Measurements from ENCODE around the gene UGGT1. TPM values are rescaled to one million over a fixed set of nuclear protein-coding genes. Genes with fewer than 3 reads are reported as not detected.

Gene UGGT1
- total and polyA plus RNA-seq, 2 donors from 2014 or later, result 7.0 to 52.3 TPM

- no peak for DNase-seq
- intact Hi-C loops (cut with DNase I), result no loop called here
- no peak for TF ChIP-seq CTCF (IDR thresholded peaks at IDR 0.05; ENCODE audit: borderline replicate concordance, extremely low read depth, insufficient read depth)
- H3K27ac ChIP-seq (ENCODE audit: low read depth in 2 of 2, low read length in 2 of 2), result peak overlapping the region; percentile 45
- peaks cover 0 to 4% (median 2%) of the 10 kb centered on the region in 3 donors for H3K4me1 ChIP-seq (ENCODE audit: control insufficient read depth in 2 of 3, insufficient read depth in 2 of 3, low read depth in 1 of 3, low read length in 3 of 3)
- H3K36me3 ChIP-seq (ENCODE audit: control insufficient read depth in 2 of 3, insufficient read depth in 3 of 3, low read length in 3 of 3), result no peaks in the 10 kb centered on the region
- peak overlapping the region; percentile 57 to 85 (median 69) for H3K9ac ChIP-seq (ENCODE audit: low read length in 3 of 3)
- H3K4me3 ChIP-seq (ENCODE audit: low read length in 3 of 3), result peak overlapping the region; percentile 88 to 98 (median 93)
- no peak for FAIRE-seq
- H3K9me3 ChIP-seq (ENCODE audit: control insufficient read depth in 2 of 3, insufficient read depth in 1 of 3, low read length in 3 of 3), result no peaks in the 10 kb centered on the region
- H3K27me3 ChIP-seq (ENCODE audit: control insufficient read depth, insufficient read depth, low read length), result no peaks in the 10 kb centered on the region
Observed at GRCh38 chr2:128090575-128090944, 440 bp upstream of the UGGT1 start.

GRCh38 chr2:128091726-128092080, 703 bp downstream of the UGGT1 start:
- intact Hi-C loops (cut with DNase I), result no loop called here
- Histone ChIP-seq H3K27me3 (ENCODE audit: control insufficient read depth, insufficient read depth, low read length) (no peaks in the 10 kb centered on the region), H3K4me3 (ENCODE audit: low read length in 3 of 3) (peak overlapping the region; percentile 88 to 98 (median 93)), H3K9me3 (ENCODE audit: control insufficient read depth in 2 of 3, insufficient read depth in 1 of 3, low read length in 3 of 3) (no peaks in the 10 kb centered on the region), H3K9ac (ENCODE audit: low read length in 3 of 3) (peak overlapping the region; percentile 69 to 90 (median 85)), H3K4me1 (ENCODE audit: control insufficient read depth in 2 of 3, insufficient read depth in 2 of 3, low read depth in 1 of 3, low read length in 3 of 3) (peaks cover 0 to 4% (median 2%) of the 10 kb centered on the region in 3 donors), H3K36me3 (ENCODE audit: control insufficient read depth in 2 of 3, insufficient read depth in 3 of 3, low read length in 3 of 3) (no peaks in the 10 kb centered on the region), H3K27ac (ENCODE audit: low read depth in 2 of 2, low read length in 2 of 2) (no peak overlapping the region)
- DNase-seq, result peak in 3 of 5 donors; percentile 9 to 30 (median 16)
- TF ChIP-seq CTCF (IDR thresholded peaks at IDR 0.05; ENCODE audit: borderline replicate concordance, extremely low read depth, insufficient read depth), result no peak
- no peak for FAIRE-seq

GRCh38 chr2:128092656-128093055, 1.7 kb downstream of the UGGT1 start:
- no peaks in the 10 kb centered on the region for H3K36me3 ChIP-seq (ENCODE audit: control insufficient read depth in 2 of 3, insufficient read depth in 3 of 3, low read length in 3 of 3)
- H3K27ac ChIP-seq (ENCODE audit: low read depth in 2 of 2, low read length in 2 of 2), result no peak overlapping the region
- DNase-seq (no peak), FAIRE-seq (no peak)
- H3K9ac ChIP-seq (ENCODE audit: low read length in 3 of 3), result no peak overlapping the region
- intact Hi-C loops (cut with DNase I), result no loop called here
- no peaks in the 10 kb centered on the region for H3K9me3 ChIP-seq (ENCODE audit: control insufficient read depth in 2 of 3, insufficient read depth in 1 of 3, low read length in 3 of 3)
- no peak overlapping the region for H3K4me3 ChIP-seq (ENCODE audit: low read length in 3 of 3)
- H3K4me1 ChIP-seq (ENCODE audit: control insufficient read depth in 2 of 3, insufficient read depth in 2 of 3, low read depth in 1 of 3, low read length in 3 of 3), result peaks cover 0 to 4% (median 2%) of the 10 kb centered on the region in 3 donors
- TF ChIP-seq CTCF (IDR thresholded peaks at IDR 0.05; ENCODE audit: borderline replicate concordance, extremely low read depth, insufficient read depth), result no peak
- H3K27me3 ChIP-seq (ENCODE audit: control insufficient read depth, insufficient read depth, low read length), result no peaks in the 10 kb centered on the region

GRCh38 chr2:128093762-128094161, 2.8 kb downstream of the UGGT1 start:
- Histone ChIP-seq H3K4me3 (ENCODE audit: low read length in 3 of 3) (no peak overlapping the region), H3K9ac (ENCODE audit: low read length in 3 of 3) (no peak overlapping the region), H3K4me1 (ENCODE audit: control insufficient read depth in 2 of 3, insufficient read depth in 2 of 3, low read depth in 1 of 3, low read length in 3 of 3) (peaks cover 0 to 4% (median 2%) of the 10 kb centered on the region in 3 donors), H3K27ac (ENCODE audit: low read depth in 2 of 2, low read length in 2 of 2) (no peak overlapping the region), H3K36me3 (ENCODE audit: control insufficient read depth in 2 of 3, insufficient read depth in 3 of 3, low read length in 3 of 3) (no peaks in the 10 kb centered on the region), H3K9me3 (ENCODE audit: control insufficient read depth in 2 of 3, insufficient read depth in 1 of 3, low read length in 3 of 3) (no peaks in the 10 kb centered on the region), H3K27me3 (ENCODE audit: control insufficient read depth, insufficient read depth, low read length) (no peaks in the 10 kb centered on the region)
- DNase-seq (no peak), FAIRE-seq (no peak)
- intact Hi-C loops (cut with DNase I), result no loop called here
- TF ChIP-seq CTCF (IDR thresholded peaks at IDR 0.05; ENCODE audit: borderline replicate concordance, extremely low read depth, insufficient read depth), result no peak

All from kidney (tissue), 14 donors.